Caco-2 (cell line): ENCODE results near the gene ZNF296. TPM values are rescaled to one million over a fixed set of nuclear protein-coding genes. Genes with fewer than 3 reads are reported as not detected.

Experiments used
- BruUV-seq: library from RNA; stranded (reverse); fragments of 400-500 nt; replicated peaks from 2 replicates; lab custom pipeline; 2021; lab: Mats Ljungman, UMichigan
- CTCF ChIA-PET: fragments of 300-600 bp; sonication (Branson Sonifier 250); formaldehyde crosslinking; loops from one replicate; lab custom pipeline; 2022; ENCODE audit warnings: antibody characterized with exemption; lab: Charles Lee
- POLR2A ChIA-PET: fragments of 300-600 bp; sonication (Branson Sonifier 250); formaldehyde crosslinking; loops from one replicate; lab custom pipeline; 2022; ENCODE audit warnings: antibody characterized with exemption; lab: Charles Lee
- DNase-seq, 2 experiments: peaks; one replicate each; pipeline versions ENCODE4 v3.0.0 to v3.0.0-alpha.2; 2020 to 2022
- H3K27me3 ChIP-seq: replicated peaks from 2 replicates; pipeline ENCODE4 v1.6.0; 2011; ENCODE audit warnings: low read length; ENCODE audit not compliant: control insufficient read depth, insufficient read depth
- H3K36me3 ChIP-seq: 2 replicates; pipeline ENCODE4 v1.5.1; 2011; ENCODE audit warnings: low read length; ENCODE audit not compliant: control insufficient read depth, insufficient read depth
- H3K4me1 ChIP-seq: fragments of 250-450 bp; sonication (Bioruptor Pico); 2 replicates; pipeline ENCODE4 v1.5.1; 2020; ENCODE audit warnings: mild to moderate bottlenecking
- H3K4me3 ChIP-seq: 2 replicates; pipeline ENCODE4 v1.5.1; 2011; ENCODE audit warnings: low read depth, mild to moderate bottlenecking, control low read depth, low read length
- H3K9me3 ChIP-seq: fragments of 250-450 bp; sonication (Bioruptor Pico); 2 replicates; pipeline ENCODE4 v1.5.1; 2020; ENCODE audit warnings: mild to moderate bottlenecking, moderate library complexity
- H3K27ac Mint-ChIP-seq: one replicate; pipeline ENCODE4 v1.8.0; 2022; ENCODE audit warnings: mixed read lengths; ENCODE audit not compliant: unreplicated experiment
- H3K27me3 Mint-ChIP-seq: one replicate; pipeline ENCODE4 v1.8.0; 2022; ENCODE audit warnings: mixed read lengths; ENCODE audit not compliant: insufficient read depth, unreplicated experiment
- H3K36me3 Mint-ChIP-seq: one replicate; pipeline ENCODE4 v1.8.0; 2022; ENCODE audit warnings: mild to moderate bottlenecking, mixed read lengths; ENCODE audit not compliant: insufficient read depth, unreplicated experiment
- H3K4me1 Mint-ChIP-seq: one replicate; pipeline ENCODE4 v1.8.0; 2022; ENCODE audit warnings: low read depth, mixed read lengths; ENCODE audit not compliant: unreplicated experiment
- H3K4me3 Mint-ChIP-seq: one replicate; pipeline ENCODE4 v1.8.0; 2022; ENCODE audit warnings: mild to moderate bottlenecking, moderate library complexity, mixed read lengths; ENCODE audit not compliant: unreplicated experiment
- H3K9me3 Mint-ChIP-seq: one replicate; pipeline ENCODE4 v1.8.0; 2022; ENCODE audit warnings: mixed read lengths; ENCODE audit not compliant: unreplicated experiment
- CTCF ChIP-seq, 2 experiments: fragments of 200-600 bp in 1 of 2; IDR thresholded peaks; 1 replicate in 1 of 2; 2 replicates in 1 of 2; pipeline versions ENCODE4 v1.5.1 to v1.8.0; 2011 to 2022; ENCODE audit warnings: antibody characterized with exemption in 1 of 2, control low read depth in 1 of 2, inconsistent platforms in 1 of 2, low read depth in 1 of 2, low read length in 1 of 2, mild to moderate bottlenecking in 1 of 2, moderate library complexity in 1 of 2; ENCODE audit not compliant: insufficient read depth in 1 of 2, severe bottlenecking in 1 of 2, unreplicated experiment in 1 of 2
- intact Hi-C: fragments of 100-400 bp; cut with micrococcal nuclease; formaldehyde crosslinking; loops from one replicate; pipeline ENCODE4 v1.10.0; 2022; ENCODE audit not compliant: unreplicated experiment
- total RNA-seq: library from RNA; stranded (reverse); gene quantifications from 2 replicates; pipeline ENCODE4 v1.2.3, GENCODE V29; 2022

ZNF296 gene
- total RNA-seq, 1 experiment from 2014 or later = 9.4 TPM

DNA sequence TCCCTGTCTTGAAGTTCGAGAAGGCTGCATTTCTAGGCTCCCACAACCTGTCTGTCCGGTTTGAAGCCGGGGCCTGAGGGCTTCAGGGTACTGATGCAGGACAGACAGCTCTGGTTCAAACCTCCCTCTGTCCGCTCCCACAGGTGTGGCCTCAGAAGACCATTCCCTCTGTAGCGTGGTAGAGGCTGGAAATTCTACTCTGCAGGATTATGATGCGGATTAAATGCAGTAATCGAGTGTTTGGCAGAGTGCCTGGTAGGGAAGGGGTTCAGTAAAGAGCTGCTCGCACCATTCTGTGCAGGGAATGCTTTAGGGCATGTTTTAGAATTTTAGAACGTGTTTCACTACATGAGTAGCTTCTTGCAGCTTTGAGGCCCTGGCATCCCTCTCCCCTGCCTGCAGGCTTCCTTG, 47.2 kb upstream of the ZNF296 start:
- DNase-seq = peak; percentile 62 to 66
- Mint-ChIP-seq H3K4me3 (no peak overlapping the region), H3K27me3 (no peaks in the 10 kb centered on the region), H3K36me3 (peaks cover 26% of the 10 kb centered on the region), H3K27ac (no peak overlapping the region), H3K9me3 (no peaks in the 10 kb centered on the region), H3K4me1 (peaks cover 34% of the 10 kb centered on the region)
- ChIA-PET POLR2A (no interaction called here), CTCF (no interaction called here)
- Histone ChIP-seq H3K9me3 (no peaks in the 10 kb centered on the region), H3K27me3 (no peaks in the 10 kb centered on the region), H3K4me1 (peaks cover 12% of the 10 kb centered on the region), H3K36me3 (no peaks in the 10 kb centered on the region), H3K4me3 (no peak overlapping the region)
- no TSS peak for BruUV-seq
- no peak for TF ChIP-seq CTCF (IDR thresholded peaks at IDR 0.05; ENCODE audit: insufficient read depth in 1 of 2, low read depth in 1 of 2, low read length in 1 of 2, severe bottlenecking in 1 of 2, unreplicated experiment in 1 of 2)
- intact Hi-C loops = no loop called here

DNA sequence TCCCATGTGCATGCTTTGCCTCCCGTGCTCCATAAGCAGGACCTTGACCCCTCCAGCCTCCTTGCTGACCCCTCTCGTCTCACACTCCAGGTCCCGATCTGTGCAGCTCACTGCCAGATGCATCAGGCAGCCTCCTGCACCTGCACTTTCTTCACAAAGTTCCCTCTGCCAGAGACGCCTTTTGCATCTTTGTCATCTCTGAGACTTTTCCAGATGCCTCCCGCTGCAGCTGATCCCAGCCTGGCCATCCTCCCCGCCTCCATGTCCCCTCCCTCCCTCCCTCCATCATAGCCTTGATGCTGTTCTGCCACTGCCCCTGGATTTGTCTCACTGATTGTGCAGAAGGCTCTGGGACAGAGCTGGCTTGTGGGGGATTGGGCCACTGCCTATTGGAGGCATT, 46.6 kb upstream of the ZNF296 start:
- peaks cover 12% of the 10 kb centered on the region for H3K4me1 ChIP-seq
- H3K4me3 ChIP-seq = no peak overlapping the region
- intact Hi-C loops = no loop called here
- Mint-ChIP-seq H3K27me3 (no peaks in the 10 kb centered on the region), H3K4me3 (no peak overlapping the region), H3K9me3 (no peaks in the 10 kb centered on the region), H3K27ac (peak overlapping the region; percentile 48), H3K4me1 (peaks cover 34% of the 10 kb centered on the region), H3K36me3 (peaks cover 26% of the 10 kb centered on the region)
- no peaks in the 10 kb centered on the region for H3K27me3 ChIP-seq
- H3K36me3 ChIP-seq = no peaks in the 10 kb centered on the region
- BruUV-seq = no TSS peak
- no peak for TF ChIP-seq CTCF (IDR thresholded peaks at IDR 0.05; ENCODE audit: insufficient read depth in 1 of 2, low read depth in 1 of 2, low read length in 1 of 2, severe bottlenecking in 1 of 2, unreplicated experiment in 1 of 2)
- POLR2A ChIA-PET = no interaction called here
- CTCF ChIA-PET = interaction anchor here (0.7 kb wide), 1 partner anchor 38 kb away, joined by 3 read pairs; the partner anchor contains the start of gene NKPD1
- DNase-seq = no peak
- H3K9me3 ChIP-seq = no peaks in the 10 kb centered on the region

GRCh38 chr19:45121827-45122345, 45.6 kb upstream of the ZNF296 start:
- BruUV-seq = no TSS peak
- DNase-seq = no peak
- intact Hi-C loops = no loop called here
- POLR2A ChIA-PET = interaction anchor here (0.5 kb wide), 1 partner anchor 211 kb away, joined by 4 read pairs; no protein-coding TSS in a partner anchor
- H3K27ac Mint-ChIP-seq = peak overlapping the region; percentile 48
- Histone ChIP-seq H3K4me3 (no peak overlapping the region), H3K27me3 (no peaks in the 10 kb centered on the region), H3K4me1 (peaks cover 12% of the 10 kb centered on the region), H3K9me3 (no peaks in the 10 kb centered on the region), H3K36me3 (no peaks in the 10 kb centered on the region)
- no peaks in the 10 kb centered on the region for H3K27me3 Mint-ChIP-seq
- H3K9me3 Mint-ChIP-seq = no peaks in the 10 kb centered on the region
- H3K4me1 Mint-ChIP-seq = peaks cover 34% of the 10 kb centered on the region
- H3K36me3 Mint-ChIP-seq = peaks cover 29% of the 10 kb centered on the region
- CTCF ChIA-PET = no interaction called here
- no peak overlapping the region for H3K4me3 Mint-ChIP-seq
- no peak for TF ChIP-seq CTCF (IDR thresholded peaks at IDR 0.05; ENCODE audit: insufficient read depth in 1 of 2, low read depth in 1 of 2, low read length in 1 of 2, severe bottlenecking in 1 of 2, unreplicated experiment in 1 of 2)
